Raji (cell line): Measurements from ENCODE around the gene GAST.

Experiments
- POLR2A ChIP-seq: IDR thresholded peaks from 2 replicates; pipeline ENCODE4 v1.6.1; 2011; ENCODE audit warnings: low read depth, low read length, control low read depth; ENCODE audit not compliant: insufficient read depth

Gene GAST

DNA sequence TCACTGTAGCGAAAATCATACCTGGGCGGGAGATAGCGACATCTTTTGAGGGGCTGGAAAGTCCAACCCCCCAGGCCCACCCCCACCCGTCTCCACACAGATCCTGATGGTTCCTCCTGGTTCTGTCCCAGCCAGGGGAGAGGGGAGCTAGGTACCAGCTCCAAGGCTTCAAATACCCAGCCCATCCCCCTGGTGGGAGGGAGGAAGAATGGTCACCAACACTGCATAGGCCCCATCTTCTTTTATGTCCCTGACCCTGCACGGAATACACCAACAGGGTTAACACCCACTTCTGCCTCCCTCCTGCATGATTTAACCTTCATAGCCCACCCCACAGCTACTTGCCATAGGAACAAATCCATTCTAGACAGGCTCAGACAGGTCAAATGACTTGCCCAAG is 13.0 kb downstream of the GAST start:
- no peak for TF ChIP-seq POLR2A

DNA sequence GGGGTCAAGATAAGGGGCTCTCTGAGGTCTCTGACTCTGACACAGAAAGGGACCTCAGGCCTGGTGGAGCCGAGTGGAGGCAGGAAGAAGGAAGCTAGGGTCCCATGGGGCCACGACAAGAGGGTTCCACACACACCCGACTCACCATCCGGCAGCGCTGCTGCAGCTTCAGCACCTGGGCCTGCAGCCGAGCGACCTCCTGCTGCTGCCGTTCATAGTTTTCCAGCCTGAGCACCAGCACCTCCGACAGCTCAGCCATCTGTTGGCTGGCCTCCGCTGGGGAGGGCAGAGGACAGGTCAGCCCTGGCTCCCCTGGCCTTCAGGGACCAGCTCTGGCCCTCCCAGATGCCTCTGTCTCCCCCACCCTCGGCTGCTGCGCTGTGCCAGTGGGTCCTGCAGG is 15.9 kb downstream of the GAST start:
- TF ChIP-seq POLR2A: no peak

DNA sequence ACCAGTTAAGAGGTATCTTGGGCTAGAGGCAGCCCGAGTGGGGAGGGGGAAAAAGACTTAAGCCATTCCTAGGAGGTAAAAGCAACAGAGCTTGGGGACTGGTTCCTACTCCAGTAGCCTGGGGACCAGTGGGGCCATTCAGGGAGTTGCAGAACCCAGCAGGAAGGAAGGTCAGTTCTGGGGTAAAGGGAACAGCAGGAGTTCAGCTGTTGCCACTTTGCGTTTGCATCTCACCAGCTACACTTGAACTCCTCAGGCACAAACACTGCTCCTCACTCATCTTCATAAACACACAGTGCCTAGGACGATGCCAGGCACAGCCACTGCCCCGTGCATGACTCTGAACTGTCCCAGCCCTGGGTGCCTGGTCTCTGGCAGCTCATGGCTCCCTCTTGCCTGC is 18.3 kb downstream of the GAST start:
- TF ChIP-seq POLR2A: no peak

GRCh38 chr17:41731836-41732235 is 19.7 kb downstream of the GAST start:
- no peak for TF ChIP-seq POLR2A

DNA sequence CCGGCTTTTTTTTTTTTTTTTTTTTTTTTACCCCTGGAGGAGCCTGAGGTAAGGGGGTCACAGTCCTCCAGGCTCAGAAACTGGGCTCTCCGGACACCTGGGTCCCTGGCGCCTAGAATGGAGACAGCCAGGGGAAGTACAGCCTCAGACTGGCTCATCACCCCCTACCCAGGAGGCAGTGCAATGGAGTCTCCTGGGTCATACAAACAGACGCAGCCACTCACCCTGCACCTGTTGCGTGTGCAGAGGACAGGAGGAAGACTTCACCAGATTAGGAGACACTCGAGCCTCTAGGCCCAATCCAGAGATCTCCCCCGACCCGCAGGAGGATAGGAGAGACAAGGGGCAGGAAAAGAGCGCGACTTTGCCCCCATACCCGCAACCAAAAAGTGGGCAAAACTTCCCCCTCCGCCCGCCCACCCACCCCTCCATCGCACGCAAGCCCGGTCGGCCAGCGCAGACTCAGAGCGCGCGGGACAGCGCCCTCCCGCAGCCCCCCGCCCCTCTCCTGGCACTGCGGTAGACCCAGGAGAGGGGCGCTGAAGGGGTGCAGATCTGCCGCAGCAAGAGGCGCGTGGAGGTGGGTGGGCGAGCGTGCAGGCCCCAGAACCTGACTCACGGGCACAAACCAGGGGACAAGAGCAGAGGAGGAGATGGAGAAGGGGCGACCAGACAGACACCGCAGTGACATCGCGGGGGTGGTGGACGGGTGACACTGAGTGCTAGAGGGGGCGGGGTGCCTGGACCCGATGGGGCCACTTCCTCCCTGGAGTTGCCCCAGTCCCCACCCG is 21.4 kb downstream of the GAST start:
- no peak for TF ChIP-seq POLR2A

- TF ChIP-seq POLR2A: no peak
These were observed 22.2 kb downstream of the GAST start, which contains the start of gene HAP1 for GRCh38 chr17:41734139-41734948. Gene HAP1 (minus strand): TSS chr17:41734643. CDS start chr17:41734634, 9 bp downstream.

GRCh38 chr17:41734949-41735313 is 22.8 kb downstream of the GAST start:
- TF ChIP-seq POLR2A: no peak

DNA sequence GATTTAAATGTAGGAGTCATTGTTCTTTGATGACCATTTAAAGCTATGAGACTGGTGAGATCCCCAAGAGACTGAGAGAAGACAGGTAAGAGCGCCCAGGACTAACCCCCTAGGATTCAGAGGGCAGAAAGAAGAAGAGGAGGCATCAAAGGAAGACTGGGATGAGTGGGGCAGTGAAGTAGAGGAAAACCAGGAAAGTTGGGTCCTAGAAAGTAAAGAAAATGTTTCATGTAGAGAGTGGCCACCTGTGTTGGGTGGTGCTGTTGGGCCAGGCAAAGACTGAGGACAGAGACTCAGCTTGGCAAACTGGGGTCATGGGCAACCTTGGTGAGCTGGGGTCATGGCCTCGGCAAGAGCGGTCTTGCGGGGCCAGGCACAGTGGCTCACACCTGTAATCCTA is 23.6 kb downstream of the GAST start:
- no peak for TF ChIP-seq POLR2A

DNA sequence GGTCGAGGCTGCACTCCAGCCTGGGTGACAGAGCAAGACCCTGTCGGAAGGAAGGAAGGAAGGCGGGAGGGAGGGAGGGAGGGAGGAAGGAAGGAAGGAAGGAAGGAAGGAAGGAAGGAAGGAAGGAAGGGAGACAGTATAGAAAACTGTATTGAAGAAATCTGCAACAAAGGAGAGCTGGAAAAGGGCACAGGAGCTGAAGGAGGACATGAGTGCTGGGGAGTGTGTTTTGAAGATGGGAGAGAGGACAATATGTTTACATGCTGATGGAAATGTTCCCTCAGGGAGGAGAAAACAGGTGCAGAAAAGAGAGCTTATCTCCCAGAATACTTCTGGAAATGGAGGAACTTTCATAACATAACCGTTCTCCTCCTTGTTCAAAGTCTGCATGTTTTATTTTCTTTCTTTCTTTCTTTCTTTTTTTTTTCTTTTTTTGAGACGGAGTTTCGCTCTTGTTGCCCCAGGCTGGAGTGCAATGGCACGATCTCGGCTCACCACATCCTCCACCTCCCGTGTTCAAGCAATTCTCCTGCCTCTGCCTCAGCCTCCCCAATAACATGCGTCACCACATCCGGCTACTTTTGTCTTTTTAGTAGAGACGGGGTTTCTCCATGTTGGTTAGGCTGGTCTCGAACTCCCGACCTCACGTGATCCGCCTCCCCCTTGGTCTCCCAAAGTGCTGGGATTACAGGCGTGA is 25.0 kb downstream of the GAST start:
- no peak for TF ChIP-seq POLR2A

DNA sequence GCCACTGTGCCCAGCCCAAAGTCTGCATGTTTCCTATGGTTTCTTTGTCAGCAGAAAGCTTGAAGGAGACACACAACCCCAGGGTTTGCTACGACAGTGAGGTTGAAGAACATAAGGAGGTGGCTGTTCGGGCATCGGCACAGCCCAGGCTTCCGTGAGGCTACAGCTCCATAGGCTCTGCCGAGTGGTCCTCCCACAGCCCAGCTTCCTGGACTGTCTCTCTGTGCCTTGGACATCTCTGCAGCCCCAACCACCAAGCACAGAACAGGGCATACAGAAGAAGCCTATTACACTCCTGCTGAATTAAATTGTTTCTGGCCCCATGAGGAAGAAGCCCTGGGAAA is 25.5 kb downstream of the GAST start:
- no peak for TF ChIP-seq POLR2A

- TF ChIP-seq POLR2A: no peak
These were observed 26.1 kb downstream of the GAST start for GRCh38 chr17:41738077-41738800.

DNA sequence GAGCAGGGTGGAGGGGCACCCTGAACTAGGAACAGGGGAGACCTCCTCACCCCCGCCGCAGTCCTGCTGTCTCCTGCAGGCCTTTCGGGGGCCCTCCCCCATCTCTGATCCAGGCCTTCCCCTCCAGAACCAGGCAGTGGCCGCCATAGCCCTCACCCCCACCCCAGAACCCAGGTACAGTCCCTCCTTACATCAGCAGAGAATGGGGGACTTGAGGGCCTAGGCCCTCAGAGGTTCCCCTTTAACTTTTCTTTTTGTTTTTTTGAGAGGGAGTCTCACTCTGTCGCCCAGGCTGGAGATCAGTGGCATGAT is 26.6 kb downstream of the GAST start:
- TF ChIP-seq POLR2A: no peak

DNA sequence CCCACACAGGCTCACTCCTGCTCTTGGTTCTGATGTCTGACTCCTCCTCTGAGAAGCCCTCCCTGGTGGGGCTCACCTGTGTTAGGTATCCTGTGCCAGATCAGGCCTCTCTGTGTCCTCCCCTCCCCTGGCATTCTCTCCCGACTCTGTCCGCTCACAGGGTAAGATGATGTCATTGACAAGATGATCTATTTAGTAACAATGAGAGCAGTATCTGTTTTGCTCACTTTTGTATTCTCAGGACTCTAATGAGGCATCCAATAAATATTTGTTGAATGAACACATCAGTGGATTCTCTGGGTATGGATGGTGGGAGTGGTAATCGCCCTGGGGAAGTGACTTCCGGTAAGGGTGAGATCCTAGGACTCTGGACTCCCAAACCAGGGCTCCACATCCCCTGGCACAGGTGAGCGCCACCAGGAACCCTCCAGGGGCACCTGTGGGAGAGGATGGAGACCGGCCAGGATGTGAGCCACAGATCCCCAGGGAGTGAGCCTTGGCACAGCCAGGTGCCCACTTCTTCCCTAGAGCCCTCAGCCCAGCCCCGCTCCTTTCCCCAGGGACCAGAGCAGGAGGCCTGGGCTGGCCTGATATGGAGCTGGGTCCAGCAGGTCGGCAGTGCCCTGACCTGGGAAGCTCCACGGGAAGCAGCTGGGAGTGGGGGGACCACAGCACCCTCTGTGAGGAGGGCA is 27.7 kb downstream of the GAST start:
- no peak for TF ChIP-seq POLR2A

DNA sequence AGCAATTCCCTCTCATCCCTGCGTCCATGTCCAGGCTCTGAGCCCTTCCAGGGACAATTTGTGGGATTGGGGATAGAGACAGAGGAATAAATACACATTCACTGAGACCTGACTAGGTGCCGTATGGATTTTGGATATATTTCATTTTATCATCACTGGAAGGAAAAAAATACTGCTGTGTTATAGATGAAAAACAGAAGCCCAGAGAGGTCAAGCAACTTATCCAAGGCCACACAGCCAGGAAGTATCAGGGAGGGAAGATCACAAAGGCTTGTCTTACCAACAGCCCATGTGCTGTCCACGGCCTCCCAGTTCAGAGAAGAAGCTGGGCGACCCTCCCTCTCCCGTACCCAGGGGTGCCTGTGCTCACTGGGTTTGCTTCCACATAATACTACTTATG is 28.4 kb downstream of the GAST start:
- no peak for TF ChIP-seq POLR2A

DNA sequence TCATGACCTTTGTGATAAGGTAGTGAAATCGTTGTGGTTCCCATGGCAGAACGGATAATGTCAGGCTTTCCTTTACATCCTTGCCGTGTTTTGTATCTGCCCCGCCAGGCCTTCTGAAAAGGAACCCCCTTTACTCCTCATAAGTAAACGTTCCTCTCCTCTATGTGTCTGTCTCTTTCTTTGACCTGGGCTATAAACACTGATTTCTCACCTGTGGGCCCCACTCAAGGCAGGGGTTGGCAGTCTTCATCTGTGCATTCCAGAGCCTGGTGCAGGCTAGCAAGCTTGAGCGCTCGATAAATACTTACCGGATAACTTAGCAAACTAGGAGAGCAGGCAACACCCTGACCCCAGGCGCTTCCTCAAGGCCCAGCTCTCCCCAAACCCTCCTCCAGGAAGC is 29.6 kb downstream of the GAST start:
- no peak for TF ChIP-seq POLR2A
